Stimulated activated CD4-positive, alpha-beta T cell treated with anti-CD3 and anti-CD28 coated beads, Interleukin-1b, Interleukin-23, amount 100 ng/mL, for 48 hours (primary cell): ENCODE measurements around the gene NFATC1.
"Not testable (repeated sequence)": the region's sequence is repeated elsewhere in the genome, so short reads cannot be mapped to it uniquely, and the experiment has no call there.

Experiments
- DNase-seq: peaks from one replicate; pipeline ENCODE4 v3.0.0-alpha.2; 2020

NFATC1 gene

GRCh38 chr18:79376661-79377060, 19.1 kb upstream of the NFATC1 start:
- DNase-seq = not testable (repeated sequence)

- DNase-seq = no peak
Observed at GRCh38 chr18:79377187-79377891, 18.4 kb upstream of the NFATC1 start.

- DNase-seq = peak; percentile 82
Observed at GRCh38 chr18:79378536-79379250, 17.0 kb upstream of the NFATC1 start.

- no peak for DNase-seq
Observed at GRCh38 chr18:79379251-79379905, 16.4 kb upstream of the NFATC1 start.

GRCh38 chr18:79379931-79380815, 15.6 kb upstream of the NFATC1 start:
- no peak for DNase-seq

GRCh38 chr18:79380816-79381806, 14.6 kb upstream of the NFATC1 start:
- DNase-seq = peak; percentile 64

- no peak for DNase-seq
Observed at GRCh38 chr18:79381811-79382311, 13.9 kb upstream of the NFATC1 start.

- no peak for DNase-seq
Observed at GRCh38 chr18:79382681-79383387, 12.9 kb upstream of the NFATC1 start.

GRCh38 chr18:79383388-79384056, 12.2 kb upstream of the NFATC1 start:
- DNase-seq = no peak

GRCh38 chr18:79384151-79384807, 11.5 kb upstream of the NFATC1 start:
- no peak for DNase-seq

GRCh38 chr18:79384834-79385233, 10.9 kb upstream of the NFATC1 start:
- DNase-seq = no peak

GRCh38 chr18:79385326-79385707, 10.4 kb upstream of the NFATC1 start:
- DNase-seq = no peak

GRCh38 chr18:79385708-79386341, 9.9 kb upstream of the NFATC1 start:
- no peak for DNase-seq

GRCh38 chr18:79386547-79386946, 9.2 kb upstream of the NFATC1 start:
- DNase-seq = no peak

GRCh38 chr18:79387214-79387613, 8.5 kb upstream of the NFATC1 start:
- DNase-seq = no peak

- no peak for DNase-seq
Observed at GRCh38 chr18:79387615-79388014, 8.1 kb upstream of the NFATC1 start.

GRCh38 chr18:79388043-79388442, 7.7 kb upstream of the NFATC1 start:
- no peak for DNase-seq

- no peak for DNase-seq
Observed at GRCh38 chr18:79389689-79390088, 6.0 kb upstream of the NFATC1 start.

- DNase-seq = no peak
Observed at GRCh38 chr18:79392226-79392625, 3.5 kb upstream of the NFATC1 start.
